HG02588 (cell line): ENCODE measurements around the gene LRIG1.
A peak's percentile ranks its signal among the peaks of the same experiment; 100 is the strongest.

Experiments
- ATAC-seq: cut with Tn5 transposase; IDR thresholded peaks from one replicate; pipeline ENCODE4 v1.9.1; 2021; ENCODE audit warnings: mild to moderate bottlenecking, moderate library complexity; ENCODE audit not compliant: unreplicated experiment

The LRIG1 gene

DNA sequence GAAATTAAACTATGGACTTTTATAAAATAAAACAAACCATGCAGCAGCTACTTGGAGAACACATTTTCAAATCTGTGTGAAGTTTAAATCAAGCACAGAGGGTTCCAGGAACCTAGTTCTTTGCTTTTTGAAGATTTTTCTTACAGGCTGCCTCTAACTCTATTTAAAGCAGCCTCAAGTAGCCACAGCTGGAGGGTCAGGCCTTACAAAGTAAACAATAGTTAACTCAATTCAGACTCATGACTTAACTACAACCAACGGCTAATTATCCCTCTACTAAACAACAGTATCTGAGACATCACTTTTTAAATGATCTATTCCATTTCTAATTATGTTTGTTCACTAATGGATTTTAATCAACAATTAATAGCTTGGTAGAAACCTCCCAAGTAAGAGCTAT is 9.8 kb downstream of the LRIG1 start:
- ATAC-seq: no peak

DNA sequence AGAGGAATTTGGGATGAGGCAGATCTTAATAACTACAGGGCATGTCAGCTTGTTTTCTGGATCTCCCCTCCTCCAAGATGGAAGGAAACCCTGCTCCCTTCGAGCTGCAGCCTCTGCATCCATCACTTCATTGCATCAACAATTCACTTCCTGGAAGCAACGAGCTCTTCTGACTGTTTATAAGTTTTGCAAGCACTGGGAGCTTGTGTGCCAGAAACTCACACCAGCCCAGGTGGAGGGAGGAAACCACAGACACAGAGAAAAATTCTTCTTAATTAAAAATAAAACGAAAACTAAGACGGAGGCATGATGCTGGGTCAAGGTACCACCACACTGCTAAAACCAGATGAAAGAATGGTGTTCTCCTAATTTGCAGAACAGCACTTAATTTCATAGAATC is 10.6 kb downstream of the LRIG1 start:
- peak; percentile 53 for ATAC-seq

DNA sequence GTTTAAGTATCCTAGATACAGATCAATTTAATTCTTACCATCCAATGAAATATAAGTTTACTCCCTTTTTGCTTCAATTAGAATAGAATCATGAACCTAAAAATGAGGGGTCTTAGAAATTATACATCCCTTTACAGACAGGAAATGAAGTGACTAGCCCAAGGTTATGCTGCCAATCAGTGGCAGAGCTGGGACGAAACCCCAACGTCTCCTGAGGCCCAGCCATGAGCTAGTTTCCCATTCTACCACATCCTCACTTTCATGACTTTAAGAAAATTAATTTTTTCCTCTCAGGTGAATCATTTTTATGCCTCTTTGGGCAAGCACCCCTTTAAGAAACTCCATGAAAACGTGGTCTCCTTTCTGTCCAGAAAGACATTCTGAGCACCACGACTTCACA is 11.2 kb downstream of the LRIG1 start:
- ATAC-seq: no peak

DNA sequence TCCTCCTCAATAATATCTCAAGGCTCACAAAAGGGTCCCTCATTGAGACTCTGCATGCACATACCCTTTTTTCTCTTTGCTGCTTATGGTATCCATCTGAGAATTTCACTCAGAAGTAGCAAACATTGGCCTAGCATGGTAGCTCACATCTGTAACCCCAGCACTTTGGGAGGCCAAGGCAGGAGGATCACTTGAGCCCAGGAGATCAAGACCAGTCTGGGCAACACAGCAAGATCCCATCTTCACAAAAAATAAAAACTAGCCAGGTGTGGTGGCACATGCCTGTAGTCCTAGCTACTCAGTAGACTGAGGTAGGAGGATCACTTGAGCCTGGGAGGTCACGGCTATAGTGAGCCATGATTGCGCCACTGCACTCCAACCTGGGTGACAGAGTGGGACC is 11.7 kb downstream of the LRIG1 start:
- no peak for ATAC-seq

DNA sequence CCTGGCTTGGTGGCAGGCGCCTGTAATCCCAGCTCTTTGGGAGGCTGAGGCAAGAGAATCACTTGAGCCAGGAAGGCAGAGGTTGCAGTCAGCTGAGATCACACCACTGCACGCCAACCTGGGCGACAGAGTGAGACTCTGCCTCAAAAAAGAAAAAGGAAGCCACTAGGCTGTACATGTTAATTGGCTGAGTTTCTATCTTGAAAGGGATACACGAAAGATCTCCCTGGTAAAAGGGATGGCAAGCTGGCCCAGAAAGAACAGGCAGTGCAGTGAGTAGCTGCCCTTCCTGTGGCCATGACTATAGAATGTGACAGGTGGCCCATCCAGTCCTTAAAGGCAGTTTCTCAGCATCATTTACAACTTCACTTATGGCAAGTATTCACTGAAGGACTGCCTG is 12.3 kb downstream of the LRIG1 start:
- ATAC-seq: no peak

DNA sequence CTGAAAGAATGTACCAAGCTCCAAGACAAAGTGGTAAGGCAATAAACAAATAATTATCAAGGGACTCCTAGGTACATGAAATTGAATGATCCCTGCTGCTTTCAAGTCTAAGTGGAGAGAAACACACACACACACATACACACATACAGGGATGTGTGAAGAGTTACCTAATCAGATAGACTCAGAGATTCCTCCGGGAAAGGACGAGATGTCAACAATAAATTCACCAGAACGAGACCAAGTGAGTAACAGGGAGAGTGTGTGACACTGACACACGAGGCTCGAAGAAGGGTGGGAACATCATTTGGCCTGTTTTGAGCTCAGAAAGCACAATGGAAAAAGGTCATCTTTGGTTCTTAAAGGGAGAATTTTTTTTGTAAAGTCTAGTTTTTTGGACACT is 13.4 kb downstream of the LRIG1 start:
- ATAC-seq: no peak

DNA sequence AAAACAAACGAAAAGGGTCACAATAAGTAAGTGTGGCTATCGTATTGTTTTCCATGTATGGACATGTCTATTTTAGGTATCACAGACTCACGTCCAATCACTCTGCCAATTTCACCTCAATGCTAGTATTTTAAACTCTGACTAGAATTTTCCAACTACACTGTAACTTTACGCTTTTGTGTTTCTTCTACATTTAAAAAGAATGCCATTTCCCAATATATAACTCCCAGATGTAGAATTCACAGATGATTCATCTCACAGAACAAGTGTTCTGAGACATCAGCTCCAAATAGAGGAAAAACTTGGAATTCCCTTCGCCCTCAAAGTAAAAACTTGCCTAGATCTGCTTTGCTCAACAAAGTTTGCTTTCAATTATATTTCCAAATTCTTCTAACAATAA is 14.2 kb downstream of the LRIG1 start:
- no peak for ATAC-seq

DNA sequence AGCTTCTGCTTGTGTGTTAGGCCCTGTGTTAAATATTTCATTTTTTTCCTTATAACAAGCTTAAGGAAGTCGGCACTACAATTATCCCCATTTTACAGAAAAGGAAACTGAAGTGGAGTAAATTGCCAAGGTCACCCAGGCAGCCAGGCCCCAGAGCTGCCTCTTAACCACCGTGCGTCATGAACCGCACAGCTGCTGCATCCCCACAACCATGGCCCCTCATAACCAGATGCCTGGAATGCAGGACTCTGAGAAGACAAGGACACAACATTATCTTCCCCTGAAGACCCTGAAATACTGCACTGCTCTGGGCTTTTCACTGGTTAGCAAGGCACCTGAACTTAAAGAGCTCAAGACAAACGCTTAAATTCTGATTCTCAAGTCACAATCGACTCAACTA is 14.6 kb downstream of the LRIG1 start:
- no peak for ATAC-seq

DNA sequence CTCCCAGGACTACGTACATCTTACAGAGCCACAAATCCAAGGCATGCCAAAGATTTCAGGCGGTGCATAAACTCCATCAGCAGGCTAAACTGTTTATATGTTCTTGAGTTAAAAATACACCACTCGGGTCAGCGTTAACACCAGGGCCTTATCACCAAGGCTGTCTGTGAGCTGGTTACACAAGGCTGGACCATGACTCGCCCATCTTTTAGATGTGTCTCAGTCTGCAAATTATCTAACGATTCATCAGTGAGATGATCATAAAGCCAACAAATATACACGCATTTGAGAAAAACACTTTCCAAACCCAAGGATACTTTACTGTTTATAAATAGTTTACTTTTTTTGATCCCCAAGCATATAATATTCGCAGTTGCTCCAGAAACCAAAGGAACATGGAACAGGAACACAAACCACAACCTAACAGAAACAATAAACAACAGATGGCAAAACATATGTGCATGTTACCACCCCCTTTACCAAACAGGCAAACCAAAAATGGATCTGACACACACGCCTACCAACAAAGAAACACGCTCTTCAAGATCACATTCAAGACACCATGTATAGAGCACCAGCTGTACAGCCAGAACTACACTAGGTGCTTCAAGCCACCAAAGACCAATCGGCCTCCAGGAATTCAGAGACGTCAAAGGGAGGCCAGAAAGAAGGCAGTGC is 15.4 kb downstream of the LRIG1 start:
- ATAC-seq: no peak

DNA sequence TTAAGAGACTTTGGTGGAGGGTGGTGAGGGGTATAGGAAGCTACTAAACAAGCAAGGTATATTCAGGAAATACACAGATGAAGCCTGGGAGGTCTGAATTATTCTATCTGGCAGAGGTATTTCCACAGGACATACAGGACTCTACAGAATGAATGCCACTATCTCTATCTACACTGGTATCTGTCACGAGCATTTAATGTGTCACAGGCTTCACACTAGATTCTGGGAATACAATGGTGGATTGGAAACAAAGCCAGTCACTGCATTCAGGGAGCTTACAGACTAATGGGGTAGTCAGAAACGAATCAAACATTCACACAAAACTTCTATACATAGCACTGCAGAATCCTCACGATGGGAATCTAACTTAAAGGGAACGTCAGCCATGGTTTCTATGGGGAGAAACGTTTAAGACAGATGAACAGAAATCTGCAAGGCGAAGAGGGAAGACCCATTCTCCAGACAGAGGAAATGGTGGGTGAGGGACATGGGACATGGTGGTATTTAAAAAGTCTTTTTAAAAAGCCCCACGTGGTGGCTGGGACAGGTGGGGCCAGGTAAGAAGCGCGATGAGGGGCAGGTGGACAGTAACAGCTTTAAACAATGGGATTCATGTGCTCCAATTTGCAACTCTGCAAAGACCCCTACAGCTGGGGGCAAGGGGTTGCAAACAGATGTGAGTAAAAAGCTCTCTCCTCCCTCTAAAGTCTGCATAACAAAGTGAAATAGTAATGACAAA is 16.5 kb downstream of the LRIG1 start:
- no peak for ATAC-seq

DNA sequence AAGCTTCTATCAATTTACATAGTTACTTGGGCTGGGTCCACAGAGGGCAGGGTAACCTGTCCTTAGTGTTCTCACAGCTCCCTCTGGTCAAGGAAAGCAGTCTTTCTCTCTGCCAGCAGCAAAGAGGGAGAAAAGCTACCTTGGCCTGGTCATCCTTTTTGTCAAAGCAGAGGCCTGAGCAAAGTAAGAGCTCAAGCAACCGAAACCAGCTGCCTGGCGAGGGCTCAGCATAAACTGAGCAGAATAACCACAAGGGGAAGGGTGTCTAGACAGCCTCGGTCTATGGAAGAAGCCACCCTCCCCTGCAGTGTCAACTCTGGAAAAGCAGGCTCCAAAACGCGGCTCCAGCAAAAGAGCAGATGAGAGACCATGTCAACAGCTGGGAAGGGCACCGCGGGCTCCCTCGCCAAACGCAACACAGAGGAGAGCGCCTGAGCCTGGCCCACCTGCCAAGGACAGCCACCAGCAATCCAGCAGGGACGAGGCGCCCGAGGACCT is 17.4 kb downstream of the LRIG1 start:
- ATAC-seq: peak; percentile 61

DNA sequence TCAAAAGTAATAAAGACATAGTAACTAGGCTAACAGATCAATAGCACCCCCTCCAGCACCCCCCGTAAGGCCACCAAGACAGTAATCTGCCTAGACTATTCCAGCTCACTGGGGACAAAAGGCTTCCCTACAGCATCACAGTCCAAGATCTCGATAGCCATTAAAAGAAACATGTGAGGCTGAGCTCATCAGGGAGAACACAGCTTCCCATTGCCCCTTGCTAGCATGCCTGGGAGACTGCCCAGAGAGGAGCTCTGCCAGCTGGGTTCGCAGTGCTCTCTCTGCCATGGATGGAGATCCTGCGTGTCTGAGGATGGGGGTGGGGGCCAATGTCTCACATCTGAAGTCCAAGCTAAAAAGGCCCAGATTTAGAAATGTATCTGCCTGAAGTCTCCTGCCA is 17.8 kb downstream of the LRIG1 start:
- ATAC-seq: no peak

DNA sequence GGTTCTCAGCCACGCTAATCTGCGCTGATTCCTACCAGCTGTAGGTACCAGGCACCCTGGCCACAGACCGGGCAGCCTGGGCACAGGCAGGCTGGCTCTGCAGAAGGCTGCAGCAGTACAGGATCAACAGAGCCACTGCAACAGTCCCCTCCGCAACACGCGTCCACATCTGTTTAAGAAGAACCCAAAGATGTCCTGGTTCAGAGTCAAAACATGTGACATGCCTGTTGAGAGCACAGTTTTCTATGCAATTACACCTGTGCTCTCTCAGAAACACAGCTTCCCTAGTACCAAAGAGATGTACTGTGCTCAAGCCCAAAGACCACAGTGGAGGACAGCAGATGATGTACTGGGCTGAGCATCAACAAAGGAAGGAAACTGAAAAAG is 18.8 kb downstream of the LRIG1 start:
- ATAC-seq: no peak

DNA sequence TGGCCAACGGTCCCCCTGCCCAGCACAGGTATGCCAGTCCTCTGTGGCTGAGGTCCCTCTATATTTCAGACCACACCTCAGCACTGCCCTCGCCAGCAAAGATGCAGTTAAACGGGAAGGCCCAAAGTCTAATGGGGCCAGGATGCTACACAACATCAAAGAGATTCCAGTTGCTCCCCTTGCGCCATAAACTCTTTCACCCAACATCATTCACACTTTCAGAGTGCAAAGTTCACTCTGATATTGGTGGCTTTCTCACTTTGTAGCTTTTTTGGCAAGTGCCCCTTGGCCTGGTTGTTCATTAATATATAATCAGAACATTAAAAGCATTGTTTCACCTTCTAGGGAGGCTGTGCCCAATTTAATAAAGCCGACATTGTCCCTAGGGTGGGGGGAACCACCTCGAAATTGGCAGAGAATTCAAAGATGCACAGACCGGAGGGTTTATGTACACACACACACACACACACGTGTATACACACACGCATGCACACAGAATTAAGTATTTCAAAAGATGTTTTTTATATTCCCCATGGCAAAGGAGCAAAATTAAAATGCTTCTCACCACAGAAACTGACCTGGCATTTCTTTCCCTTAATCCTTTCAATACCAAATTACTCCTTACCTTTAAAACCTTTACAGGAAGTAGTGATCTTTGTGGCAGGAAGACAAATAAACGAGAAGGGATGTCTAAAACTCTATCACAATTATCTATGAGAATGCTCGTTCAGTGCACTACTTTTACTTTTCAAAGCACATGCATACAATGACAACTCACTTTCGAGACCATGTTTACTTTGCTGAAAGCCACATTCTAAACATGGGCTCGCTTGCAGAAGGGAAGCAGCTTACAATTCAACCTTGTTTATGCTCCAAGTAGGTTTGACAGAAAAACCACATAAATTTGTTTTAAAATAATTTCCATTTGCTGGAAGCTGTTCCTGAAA is 19.5 kb downstream of the LRIG1 start:
- no peak for ATAC-seq

DNA sequence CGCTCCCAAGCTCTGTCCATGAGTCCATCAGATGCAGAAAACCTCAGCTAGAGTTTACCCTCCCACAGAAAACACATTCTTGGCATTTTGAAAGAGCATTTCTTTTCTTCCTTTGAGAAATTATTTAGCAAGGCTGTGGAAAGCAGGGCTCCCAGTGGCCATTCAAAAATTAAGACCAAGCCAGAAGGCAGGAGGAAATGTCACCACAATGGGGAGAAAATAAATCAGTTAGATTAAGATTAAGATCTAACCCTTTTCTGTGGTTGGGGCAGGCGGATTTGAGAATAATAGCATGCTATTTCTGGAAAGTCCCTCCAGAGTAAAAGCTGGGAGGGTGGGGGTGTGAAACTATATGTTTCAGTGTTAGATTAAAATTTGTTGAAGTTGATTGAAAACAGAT is 20.2 kb downstream of the LRIG1 start:
- no peak for ATAC-seq

DNA sequence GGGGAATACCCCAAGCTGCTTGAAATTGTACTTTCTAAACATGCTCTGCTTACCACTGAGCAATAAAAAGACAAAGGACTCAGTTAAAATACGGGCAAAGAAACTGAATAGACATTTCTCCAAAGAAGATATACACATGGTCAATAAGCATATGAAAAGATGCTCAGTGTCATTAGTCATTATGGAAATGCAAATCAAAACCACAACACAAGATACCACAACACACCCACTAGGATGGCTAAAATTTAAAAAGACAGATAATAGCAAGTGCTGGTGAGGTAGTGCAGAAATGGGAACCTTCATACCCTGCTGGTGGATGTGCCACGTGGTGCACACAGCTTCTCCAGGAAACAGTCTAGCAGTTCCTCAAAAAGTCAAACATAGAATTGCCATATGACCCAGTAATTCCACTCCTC is 21.3 kb downstream of the LRIG1 start:
- no peak for ATAC-seq

DNA sequence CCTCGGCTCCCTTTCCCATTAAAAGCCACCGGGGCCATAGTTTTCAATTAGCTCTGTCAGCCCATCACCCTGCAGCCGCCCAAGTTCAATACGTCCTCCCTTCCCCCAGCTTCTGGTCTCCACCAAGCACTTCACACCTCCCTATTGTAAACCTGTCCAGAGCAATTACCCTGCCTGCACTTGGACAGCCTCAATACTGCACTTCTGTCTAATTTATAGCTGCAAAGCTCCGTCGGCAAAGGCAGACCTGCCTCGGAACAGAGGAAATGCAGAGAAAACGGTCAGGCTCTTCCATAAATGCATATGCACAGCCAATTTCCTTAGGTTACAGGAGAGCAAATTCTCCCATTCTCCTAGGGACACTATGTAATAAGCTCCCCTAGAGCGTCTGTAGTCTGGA is 21.9 kb downstream of the LRIG1 start:
- ATAC-seq: no peak

DNA sequence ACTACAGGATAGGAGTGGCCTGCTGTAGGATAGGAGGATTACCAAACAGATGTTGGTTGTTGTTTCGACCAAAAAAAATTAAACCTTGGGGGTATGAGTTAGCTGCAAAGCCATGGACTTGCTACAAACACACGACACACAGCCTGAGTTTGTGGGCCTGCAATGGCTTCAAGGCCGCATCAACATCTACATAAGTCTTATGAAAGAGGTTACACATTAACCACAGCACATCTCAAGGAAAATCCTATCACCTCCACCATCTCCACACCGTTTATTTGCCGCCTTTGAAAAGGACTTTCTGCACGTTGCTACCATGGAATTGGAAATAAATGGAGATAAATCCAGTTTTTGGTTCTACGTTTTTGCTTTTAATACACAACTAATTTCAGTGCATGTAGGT is 23.0 kb downstream of the LRIG1 start:
- ATAC-seq: no peak

DNA sequence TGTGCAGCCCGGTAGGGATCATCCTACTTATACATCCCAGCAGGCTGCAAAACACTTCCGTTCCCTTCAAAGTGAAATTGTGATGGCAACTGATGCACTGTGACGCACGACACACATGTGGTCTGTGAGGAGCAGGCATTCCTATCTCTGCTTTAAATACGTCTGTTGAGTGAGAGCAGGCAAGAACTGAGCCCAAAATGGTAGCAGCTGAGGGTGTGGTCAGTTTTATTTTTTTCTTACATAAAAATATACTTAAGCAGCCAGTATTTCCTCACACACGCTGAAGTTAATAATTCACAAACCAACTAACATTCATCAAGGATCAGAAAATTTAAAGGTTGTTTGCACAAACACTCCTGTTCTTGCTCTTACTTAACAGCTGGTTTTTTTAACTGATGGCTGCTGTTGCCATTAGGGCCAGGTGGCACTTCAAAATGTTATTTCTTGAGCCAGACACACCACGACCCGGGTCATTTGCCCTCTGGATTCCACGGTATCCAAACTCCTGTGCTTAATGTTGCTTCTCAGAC is 23.9 kb downstream of the LRIG1 start:
- no peak for ATAC-seq

DNA sequence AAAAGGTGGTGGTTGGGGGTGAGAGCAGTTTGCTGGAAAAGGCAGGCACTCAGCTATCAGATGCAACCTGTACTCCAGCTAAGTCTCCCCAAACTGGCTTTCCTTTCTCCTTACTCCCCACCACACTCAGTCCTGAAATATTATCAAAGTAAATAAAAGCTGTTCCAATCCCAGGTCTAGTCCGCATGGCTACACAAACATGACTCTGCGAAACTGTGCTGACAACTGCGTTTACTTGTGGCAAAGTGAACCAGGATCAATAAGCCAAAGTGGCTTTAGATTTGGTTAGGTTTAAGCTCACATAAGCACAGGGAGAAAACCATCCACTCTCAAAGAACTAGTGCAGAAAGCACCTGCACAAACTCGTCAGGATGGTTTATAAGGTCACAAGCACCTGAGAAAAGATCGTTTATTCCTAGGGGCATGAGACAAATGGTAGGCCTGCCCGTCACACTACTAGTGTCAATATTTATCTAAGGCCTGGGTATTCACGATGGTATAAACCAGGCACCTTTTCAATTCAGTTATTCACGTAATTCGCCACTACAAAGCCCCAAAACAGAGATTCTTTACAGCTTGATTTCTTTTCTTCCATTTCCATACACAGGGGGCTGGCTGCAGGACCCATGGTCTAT is 25.3 kb downstream of the LRIG1 start:
- ATAC-seq: no peak

DNA sequence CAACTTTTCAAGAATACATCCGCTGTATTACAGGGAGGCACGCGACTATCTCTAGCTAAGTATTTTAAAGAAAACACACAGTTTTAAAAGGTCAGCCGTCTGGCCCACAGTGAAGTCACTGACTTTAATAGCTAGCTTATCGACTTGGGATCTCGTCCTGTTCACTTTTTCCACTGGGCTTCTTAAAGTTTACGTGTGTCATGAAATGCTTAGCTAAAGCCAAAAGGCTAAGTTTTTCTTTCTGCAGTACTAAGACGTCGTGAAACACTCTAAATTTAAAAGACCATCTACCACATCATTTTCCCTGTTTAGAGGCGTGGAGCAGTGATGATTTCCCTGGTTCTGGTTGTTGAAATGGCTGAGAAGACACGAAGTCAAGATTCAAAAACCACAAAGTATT is 27.1 kb downstream of the LRIG1 start:
- no peak for ATAC-seq
